SU-DHL-6 (cell line): ENCODE results near the gene UBE3C.

ENCODE experiments used
- H2AFZ ChIP-seq: fragments of 200-600 bp; sonication (generic); 2 replicates; pipeline ENCODE4 v1.6.1; 2014; ENCODE audit warnings: low read depth, mild to moderate bottlenecking, moderate library complexity, mixed read lengths, antibody characterized with exemption, low read length; ENCODE audit not compliant: severe bottlenecking
- H3F3A ChIP-seq: fragments of 200-600 bp; shearing (Covaris generic); 2 replicates; pipeline ENCODE4 v1.6.0; 2016; ENCODE audit warnings: antibody characterized with exemption, mild to moderate bottlenecking; ENCODE audit not compliant: insufficient read depth
- H3K27ac ChIP-seq: fragments of 200-600 bp; sonication (generic); 2 replicates; pipeline ENCODE4 v1.5.1; 2016; ENCODE audit warnings: low read depth, mild to moderate bottlenecking, low read length, moderate library complexity, mixed read lengths
- H3K27me3 ChIP-seq: fragments of 200-600 bp; sonication (generic), shearing (Covaris generic); 2 replicates; pipeline ENCODE4 v1.6.0; 2014; ENCODE audit warnings: mild to moderate bottlenecking, low read length
- H3K36me3 ChIP-seq: fragments of 200-600 bp; sonication (generic); 2 replicates; pipeline ENCODE4 v1.6.1; 2014; ENCODE audit warnings: mild to moderate bottlenecking, low read length, mixed read lengths
- H3K4me2 ChIP-seq: fragments of 300-600, 200-600 bp; shearing (Covaris generic), sonication (generic); 2 replicates; pipeline ENCODE4 v1.6.0; 2014; ENCODE audit warnings: low read length, low read depth, mild to moderate bottlenecking; ENCODE audit not compliant: poor library complexity, severe bottlenecking
- H3K4me3 ChIP-seq: fragments of 200-600 bp; sonication (generic); 2 replicates; pipeline ENCODE4 v1.5.1; 2014; ENCODE audit warnings: antibody characterized with exemption, low read length, mild to moderate bottlenecking, mixed read lengths; ENCODE audit not compliant: insufficient read depth, poor library complexity, severe bottlenecking
- H3K79me2 ChIP-seq: fragments of 200-600 bp; sonication (generic); 2 replicates; pipeline ENCODE4 v1.6.1; 2014; ENCODE audit warnings: mild to moderate bottlenecking, low read length, moderate library complexity; ENCODE audit not compliant: insufficient read depth
- H3K9ac ChIP-seq: fragments of 200-600 bp; sonication (generic); 2 replicates; pipeline ENCODE4 v1.7.0; 2014; ENCODE audit warnings: mild to moderate bottlenecking, low read length
- H3K9me2 ChIP-seq: fragments of 200-600 bp; sonication (generic); replicated peaks from 2 replicates; pipeline ENCODE4 v1.6.1; 2014; ENCODE audit warnings: low read length; ENCODE audit not compliant: insufficient read depth
- H3K9me3 ChIP-seq: fragments of 200-600 bp; sonication (generic); 2 replicates; pipeline ENCODE4 v1.6.1; 2014; ENCODE audit warnings: low read length, mixed read lengths; ENCODE audit not compliant: insufficient read depth
- H4K20me1 ChIP-seq: fragments of 200-600 bp; sonication (generic); 2 replicates; pipeline ENCODE4 v1.6.1; 2014; ENCODE audit warnings: low read depth, mild to moderate bottlenecking, antibody characterized with exemption, low read length, moderate library complexity, mixed read lengths
- CTCF ChIP-seq: fragments of 200-600 bp; sonication (generic); IDR thresholded peaks from one replicate; pipeline ENCODE4 v1.5.1; 2017; ENCODE audit warnings: antibody characterized with exemption, mild to moderate bottlenecking, low read length, moderate library complexity; ENCODE audit not compliant: insufficient read depth, poor library complexity, severe bottlenecking
- EZH2phosphoT487 ChIP-seq: fragments of 200-600 bp; sonication (generic), shearing (Covaris generic); conservative IDR thresholded peaks from 2 replicates; pipeline ENCODE4 v1.6.1; 2018; ENCODE audit warnings: mild to moderate bottlenecking, antibody characterized with exemption, low read length, moderate library complexity, mixed read lengths

Gene UBE3C

GRCh38 chr7:157306846-157307838 is 168.4 kb downstream of the UBE3C start:
- Histone ChIP-seq H3K9me2 (no peaks in the 10 kb centered on the region), H4K20me1 (no peaks in the 10 kb centered on the region), H3K27ac (no peak overlapping the region), H3K36me3 (no peaks in the 10 kb centered on the region), H3K9me3 (no peaks in the 10 kb centered on the region), H2AFZ (no peak overlapping the region), H3F3A (no peaks in the 10 kb centered on the region), H3K4me2 (no peak overlapping the region), H3K79me2 (no peaks in the 10 kb centered on the region), H3K27me3 (no peaks in the 10 kb centered on the region), H3K9ac (no peak overlapping the region), H3K4me3 (no peak overlapping the region)
- TF ChIP-seq EZH2phosphoT487 (no peak), CTCF (no peak)

- Histone ChIP-seq H3K9me3 (no peaks in the 10 kb centered on the region), H3K9me2 (no peaks in the 10 kb centered on the region), H3K9ac (no peak overlapping the region), H3K27ac (no peak overlapping the region), H3K36me3 (no peaks in the 10 kb centered on the region), H3K27me3 (no peaks in the 10 kb centered on the region), H3K4me2 (no peak overlapping the region), H3F3A (no peaks in the 10 kb centered on the region), H3K4me3 (no peak overlapping the region), H2AFZ (no peak overlapping the region), H4K20me1 (no peaks in the 10 kb centered on the region), H3K79me2 (no peaks in the 10 kb centered on the region)
- TF ChIP-seq EZH2phosphoT487 (no peak), CTCF (no peak)
Observed at GRCh38 chr7:157309988-157310668, 171.4 kb downstream of the UBE3C start.

GRCh38 chr7:157310676-157311185 is 172.0 kb downstream of the UBE3C start:
- no peaks in the 10 kb centered on the region for H3K9me3 ChIP-seq
- no peak overlapping the region for H2AFZ ChIP-seq
- TF ChIP-seq CTCF = no peak
- no peak for TF ChIP-seq EZH2phosphoT487
- no peaks in the 10 kb centered on the region for H4K20me1 ChIP-seq
- no peaks in the 10 kb centered on the region for H3K9me2 ChIP-seq
- H3K79me2 ChIP-seq = no peaks in the 10 kb centered on the region
- no peak overlapping the region for H3K4me2 ChIP-seq
- no peaks in the 10 kb centered on the region for H3F3A ChIP-seq
- H3K27ac ChIP-seq = no peak overlapping the region
- no peaks in the 10 kb centered on the region for H3K27me3 ChIP-seq
- no peaks in the 10 kb centered on the region for H3K36me3 ChIP-seq
- no peak overlapping the region for H3K9ac ChIP-seq
- no peak overlapping the region for H3K4me3 ChIP-seq
